Measurements from ENCODE around the gene ZC3H13. TPM values are rescaled to one million over a fixed set of nuclear protein-coding genes. Genes with fewer than 3 reads are reported as not detected.

ZC3H13 gene
- total RNA-seq, 1 experiment from 2014 or later = 36.9 TPM

GRCh38 chr13:46015366-46015765 lies 37.2 kb downstream of the ZC3H13 start:
- POLR2A ChIA-PET (ENCODE audit: unreplicated experiment) = no interaction called here
- Histone ChIP-seq H3K27me3 (ENCODE audit: insufficient read depth, low read depth) (no peaks in the 10 kb centered on the region), H3K4me1 (replicated peaks; ENCODE audit: insufficient read depth) (no peaks in the 10 kb centered on the region), H3K27ac (no peak overlapping the region), H3F3A (ENCODE audit: insufficient read depth, low read depth) (peaks cover 5% of the 10 kb centered on the region; the same call in 1 of the 2 replicates), H3K4me3 (no peak overlapping the region), H3K9me2 (ENCODE audit: insufficient read depth) (no peaks in the 10 kb centered on the region), H3K4me2 (no peak overlapping the region), H4K20me1 (ENCODE audit: insufficient read depth) (peaks cover 11% of the 10 kb centered on the region), H3K79me2 (ENCODE audit: low read depth) (no peaks in the 10 kb centered on the region), H3K36me3 (ENCODE audit: low read depth) (peaks cover 27% of the 10 kb centered on the region), H3K9me3 (ENCODE audit: insufficient read depth, low read depth) (no peaks in the 10 kb centered on the region), H2AFZ (no peak overlapping the region)
- CTCF ChIA-PET = no interaction called here
- no peak for DNase-seq
- BruUV-seq (replicated peaks) = no TSS peak
- TF ChIP-seq, protein P1, sequence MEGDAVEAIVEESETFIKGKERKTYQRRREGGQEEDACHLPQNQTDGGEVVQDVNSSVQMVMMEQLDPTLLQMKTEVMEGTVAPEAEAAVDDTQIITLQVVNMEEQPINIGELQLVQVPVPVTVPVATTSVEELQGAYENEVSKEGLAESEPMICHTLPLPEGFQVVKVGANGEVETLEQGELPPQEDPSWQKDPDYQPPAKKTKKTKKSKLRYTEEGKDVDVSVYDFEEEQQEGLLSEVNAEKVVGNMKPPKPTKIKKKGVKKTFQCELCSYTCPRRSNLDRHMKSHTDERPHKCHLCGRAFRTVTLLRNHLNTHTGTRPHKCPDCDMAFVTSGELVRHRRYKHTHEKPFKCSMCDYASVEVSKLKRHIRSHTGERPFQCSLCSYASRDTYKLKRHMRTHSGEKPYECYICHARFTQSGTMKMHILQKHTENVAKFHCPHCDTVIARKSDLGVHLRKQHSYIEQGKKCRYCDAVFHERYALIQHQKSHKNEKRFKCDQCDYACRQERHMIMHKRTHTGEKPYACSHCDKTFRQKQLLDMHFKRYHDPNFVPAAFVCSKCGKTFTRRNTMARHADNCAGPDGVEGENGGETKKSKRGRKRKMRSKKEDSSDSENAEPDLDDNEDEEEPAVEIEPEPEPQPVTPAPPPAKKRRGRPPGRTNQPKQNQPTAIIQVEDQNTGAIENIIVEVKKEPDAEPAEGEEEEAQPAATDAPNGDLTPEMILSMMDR (conservative IDR thresholded peaks at IDR 0.05) = no peak
- TF ChIP-seq EZH2 (IDR thresholded peaks at IDR 0.05; ENCODE audit: low read depth) = no peak
- intact Hi-C loops (cut with micrococcal nuclease; ENCODE audit: unreplicated experiment) = no loop called here

DNA sequence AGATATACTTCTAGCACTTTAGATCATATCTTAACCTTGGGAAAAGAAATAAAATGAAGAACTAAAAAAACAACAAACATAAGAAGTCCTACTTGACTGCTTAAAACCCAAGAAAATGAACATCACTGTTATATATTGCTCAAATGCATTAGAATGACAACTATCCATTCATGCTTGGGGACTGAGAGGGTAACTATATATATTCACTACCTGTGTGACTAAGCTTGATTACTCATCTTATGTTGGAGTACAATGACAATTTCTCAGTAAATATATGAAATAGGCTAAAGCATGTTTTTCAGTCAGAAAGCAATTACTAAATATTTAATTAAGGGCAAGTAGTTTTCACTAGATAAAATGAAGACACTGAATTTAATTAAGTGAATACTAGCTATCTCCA lies 40.1 kb downstream of the ZC3H13 start:
- Histone ChIP-seq H3K79me2 (ENCODE audit: low read depth) (no peaks in the 10 kb centered on the region), H3K9me3 (ENCODE audit: insufficient read depth, low read depth) (no peaks in the 10 kb centered on the region), H3K4me2 (no peak overlapping the region), H3K27me3 (ENCODE audit: insufficient read depth, low read depth) (no peaks in the 10 kb centered on the region), H3F3A (ENCODE audit: insufficient read depth, low read depth) (peaks cover 7% of the 10 kb centered on the region; the same call in 1 of the 2 replicates), H3K36me3 (ENCODE audit: low read depth) (peaks cover 26% of the 10 kb centered on the region), H3K9me2 (ENCODE audit: insufficient read depth) (no peaks in the 10 kb centered on the region), H2AFZ (no peak overlapping the region), H3K4me3 (no peak overlapping the region), H3K27ac (no peak overlapping the region), H4K20me1 (ENCODE audit: insufficient read depth) (peaks cover 8% of the 10 kb centered on the region), H3K4me1 (replicated peaks; ENCODE audit: insufficient read depth) (no peaks in the 10 kb centered on the region)
- no TSS peak for BruUV-seq (replicated peaks)
- ChIA-PET POLR2A (ENCODE audit: unreplicated experiment) (no interaction called here), CTCF (no interaction called here)
- intact Hi-C loops (cut with micrococcal nuclease; ENCODE audit: unreplicated experiment) = no loop called here
- no peak for DNase-seq
- TF ChIP-seq, protein P1 (conservative IDR thresholded peaks at IDR 0.05) = no peak
- no peak for TF ChIP-seq EZH2 (IDR thresholded peaks at IDR 0.05; ENCODE audit: low read depth)

DNA sequence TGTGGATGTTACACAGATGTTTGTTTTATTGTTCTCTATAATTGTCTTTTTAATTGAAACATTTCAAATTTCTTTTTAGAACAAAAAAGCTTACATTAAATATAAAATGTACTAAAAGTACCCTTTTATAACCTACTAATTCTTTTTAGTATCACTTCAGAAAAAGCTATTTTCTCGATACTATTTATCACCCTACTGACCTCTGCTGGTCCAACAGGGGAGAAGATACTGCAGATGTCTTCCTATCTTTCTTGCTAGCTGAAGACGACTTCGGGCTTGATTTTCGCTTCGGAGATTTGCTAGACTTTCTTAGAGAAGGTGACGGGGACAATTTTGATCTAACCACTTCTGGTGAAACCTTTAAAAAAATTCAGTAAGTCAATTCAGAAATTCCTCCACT lies 42.4 kb downstream of the ZC3H13 start:
- BruUV-seq (replicated peaks) = no TSS peak
- POLR2A ChIA-PET (ENCODE audit: unreplicated experiment) = no interaction called here
- intact Hi-C loops (cut with micrococcal nuclease; ENCODE audit: unreplicated experiment) = no loop called here
- TF ChIP-seq, protein P1 (conservative IDR thresholded peaks at IDR 0.05) = no peak; the same call in 1 of the 2 replicates
- TF ChIP-seq EZH2 (IDR thresholded peaks at IDR 0.05; ENCODE audit: low read depth) = no peak
- Histone ChIP-seq H3K27me3 (ENCODE audit: insufficient read depth, low read depth) (no peaks in the 10 kb centered on the region), H3K27ac (no peak overlapping the region), H3K4me3 (no peak overlapping the region), H3K4me2 (no peak overlapping the region), H3K9me3 (ENCODE audit: insufficient read depth, low read depth) (no peaks in the 10 kb centered on the region), H3K79me2 (ENCODE audit: low read depth) (no peaks in the 10 kb centered on the region), H3K36me3 (ENCODE audit: low read depth) (peaks cover 17% of the 10 kb centered on the region), H3K4me1 (replicated peaks; ENCODE audit: insufficient read depth) (no peaks in the 10 kb centered on the region), H3K9me2 (ENCODE audit: insufficient read depth) (no peaks in the 10 kb centered on the region), H3F3A (ENCODE audit: insufficient read depth, low read depth) (peaks cover 7% of the 10 kb centered on the region; the same call in 1 of the 2 replicates), H4K20me1 (ENCODE audit: insufficient read depth) (no peaks in the 10 kb centered on the region; the same call in 1 of the 2 replicates), H2AFZ (no peak overlapping the region)
- DNase-seq = no peak
- CTCF ChIA-PET = no interaction called here
